HG03135 (cell line): ENCODE measurements around the gene AQP12A.

Experiments
- ATAC-seq: cut with Tn5 transposase; IDR thresholded peaks from one replicate; pipeline ENCODE4 v1.9.1; 2021; ENCODE audit warnings: mild to moderate bottlenecking, moderate library complexity; ENCODE audit not compliant: unreplicated experiment

Gene AQP12A

GRCh38 chr2:240737958-240738357, 46.3 kb downstream of the AQP12A start:
- ATAC-seq: no peak

- ATAC-seq: no peak
Observed at GRCh38 chr2:240739797-240740196, 48.1 kb downstream of the AQP12A start.

GRCh38 chr2:240741091-240741490, 49.4 kb downstream of the AQP12A start:
- ATAC-seq: no peak

- ATAC-seq: no peak
Observed at GRCh38 chr2:240742602-240743095, 51.0 kb downstream of the AQP12A start.

- ATAC-seq: no peak
Observed at GRCh38 chr2:240745456-240745855, 53.8 kb downstream of the AQP12A start.

GRCh38 chr2:240745962-240746361, 54.3 kb downstream of the AQP12A start:
- no peak for ATAC-seq

GRCh38 chr2:240746671-240747070, 55.0 kb downstream of the AQP12A start:
- no peak for ATAC-seq

GRCh38 chr2:240747256-240747655, 55.6 kb downstream of the AQP12A start:
- no peak for ATAC-seq
